ENCODE measurements around the gene B4GALNT1.

The B4GALNT1 gene

DNA sequence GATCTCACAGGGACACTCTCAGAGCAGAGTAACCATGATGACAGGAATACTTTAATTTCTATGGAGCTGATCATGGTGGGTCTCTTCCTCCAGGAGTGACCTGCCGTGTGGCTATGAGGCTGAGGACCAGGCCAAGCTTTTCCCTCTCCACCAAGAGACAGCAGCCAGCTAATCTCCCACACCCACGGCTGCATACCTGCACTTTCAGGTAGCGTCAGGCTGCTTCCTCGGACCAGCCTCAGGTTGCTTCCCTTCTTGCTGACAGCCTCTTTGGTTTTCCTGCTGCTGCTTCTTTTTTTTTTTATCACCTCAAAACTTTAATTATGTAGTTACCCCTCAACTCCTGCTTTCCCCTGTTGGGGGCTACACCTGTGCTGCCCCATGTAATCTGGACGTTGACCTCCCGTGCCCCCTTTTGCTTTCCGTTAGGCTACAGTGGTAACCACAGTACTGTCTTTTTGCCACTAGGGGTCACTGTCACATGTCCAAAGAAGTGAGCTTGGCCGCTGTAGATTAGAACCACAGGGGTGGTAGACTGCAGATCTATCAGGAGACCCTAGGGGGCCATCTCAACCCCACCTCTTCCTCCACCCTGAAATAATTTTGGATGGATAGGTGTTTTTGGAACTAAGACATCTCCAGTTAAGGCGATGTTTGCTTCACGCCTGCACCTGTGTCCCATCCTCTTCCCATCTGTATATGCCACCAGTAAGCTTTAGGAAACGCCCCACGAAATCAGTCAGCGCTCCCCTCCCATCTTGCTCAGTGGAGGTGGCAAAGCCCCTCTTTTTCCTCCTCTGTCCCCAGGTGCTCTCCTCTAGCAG is 49.8 kb downstream of the B4GALNT1 start:
- DNase-seq, result peak; percentile 84

DNA sequence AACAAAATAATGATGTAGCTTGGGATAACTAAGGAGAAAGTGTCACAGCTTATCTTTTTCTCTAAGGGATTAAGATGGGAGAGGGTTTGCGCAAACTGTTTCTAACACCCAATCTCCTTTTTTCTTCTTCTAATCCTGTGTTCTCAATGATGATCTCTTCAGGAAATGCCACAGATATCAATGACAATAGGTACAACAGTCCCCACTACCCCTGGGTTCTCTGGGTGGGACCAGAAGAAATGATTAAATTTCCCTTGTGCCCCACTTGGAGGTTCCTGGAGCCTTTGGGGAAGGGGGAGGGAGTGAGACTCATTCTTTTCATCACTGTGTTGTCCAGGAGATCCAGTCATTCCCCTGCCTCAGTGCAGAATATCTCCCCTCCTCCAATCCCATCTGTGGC is 50.6 kb downstream of the B4GALNT1 start:
- DNase-seq, result no peak

DNA sequence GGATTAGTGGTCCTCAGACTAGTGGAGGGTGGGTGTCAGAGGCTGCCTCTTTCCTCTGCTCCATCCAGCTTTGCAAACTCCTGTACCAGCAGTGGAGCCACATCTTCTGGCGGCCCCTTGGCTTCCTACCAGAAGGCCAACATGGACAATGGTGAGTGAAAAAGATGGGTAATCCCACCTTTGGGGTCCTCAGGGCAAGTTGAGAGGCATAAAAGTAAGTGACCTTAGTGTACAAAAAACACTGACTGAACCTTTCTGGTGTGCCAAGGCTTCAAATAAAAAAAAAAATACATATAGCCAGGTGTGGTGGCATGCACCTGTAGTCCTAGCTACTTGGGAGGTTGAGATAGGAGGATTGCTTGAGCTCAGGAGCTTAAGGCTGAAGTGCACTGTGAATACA is 51.2 kb downstream of the B4GALNT1 start:
- DNase-seq, result no peak

DNA sequence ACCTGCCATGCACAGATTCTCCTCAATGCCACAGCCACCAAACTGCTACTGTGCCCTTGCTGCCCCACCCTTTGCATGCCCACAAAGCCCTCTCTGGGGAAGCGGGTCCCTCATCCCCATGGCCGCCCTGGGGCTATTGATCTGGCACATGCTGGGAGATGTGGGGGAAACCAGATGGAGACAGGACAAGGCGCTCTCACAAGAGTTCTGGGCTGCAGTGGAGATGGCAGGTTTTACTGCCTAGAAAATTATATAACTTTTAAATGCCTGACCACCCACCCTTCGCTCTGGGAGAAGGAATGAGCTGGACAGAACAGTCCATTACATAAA is 52.6 kb downstream of the B4GALNT1 start:
- DNase-seq, result no peak

DNA sequence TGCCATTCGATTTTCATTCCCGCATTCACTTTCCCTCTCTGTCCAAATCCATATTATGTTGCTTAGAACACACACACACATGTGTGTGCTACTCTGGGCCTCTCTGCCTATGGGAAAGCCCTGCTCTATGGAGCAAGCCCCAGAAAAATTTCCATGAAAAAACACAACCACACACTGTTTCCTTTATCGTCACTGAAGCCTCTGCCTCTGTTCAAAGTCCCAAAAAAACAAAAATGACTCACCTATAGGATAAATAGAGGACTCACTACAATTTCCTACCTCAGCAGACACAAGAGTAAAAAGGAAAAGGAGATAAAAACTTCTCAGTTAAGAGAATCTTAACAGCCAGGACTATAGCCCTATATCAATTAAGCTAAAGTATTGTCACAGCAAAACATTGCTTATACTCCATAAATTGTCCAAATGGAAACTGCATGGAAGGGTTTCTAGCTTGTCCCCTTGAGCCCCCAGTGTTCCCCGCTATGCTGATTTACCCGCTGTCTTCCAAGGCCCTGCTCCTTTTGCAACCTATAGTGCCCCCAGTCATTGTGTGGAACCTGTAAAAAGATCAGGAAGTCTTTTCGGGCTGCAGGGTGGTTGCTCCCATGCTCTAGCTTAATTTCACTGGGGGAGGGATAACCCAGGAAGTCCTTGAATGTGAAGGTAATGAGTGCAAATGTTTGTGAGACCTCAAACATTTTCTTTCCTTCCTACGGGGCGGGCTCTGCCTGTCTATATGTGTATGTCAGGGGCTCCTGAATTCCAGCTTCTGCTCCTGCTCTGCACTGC is 53.1 kb downstream of the B4GALNT1 start:
- DNase-seq, result no peak

DNA sequence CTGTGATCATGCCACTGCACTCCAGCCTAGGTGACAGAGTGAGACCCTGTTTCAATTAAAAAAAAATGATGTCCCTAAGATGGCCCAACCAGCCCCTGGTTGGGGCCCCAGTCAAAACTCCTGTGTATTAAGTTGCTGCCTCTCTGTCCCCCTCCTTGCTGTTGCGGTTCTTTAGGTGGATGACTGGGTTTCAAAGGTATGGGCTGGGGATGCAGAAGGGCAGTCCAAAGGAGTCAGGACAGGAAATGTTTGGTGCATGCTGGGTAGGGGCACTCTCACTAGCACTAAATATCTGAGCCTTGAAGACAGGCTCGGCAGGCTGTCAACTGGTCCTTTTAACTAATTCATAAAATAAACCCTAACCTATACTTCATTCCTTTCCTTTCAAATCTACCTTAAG is 54.0 kb downstream of the B4GALNT1 start:
- DNase-seq, result no peak

DNA sequence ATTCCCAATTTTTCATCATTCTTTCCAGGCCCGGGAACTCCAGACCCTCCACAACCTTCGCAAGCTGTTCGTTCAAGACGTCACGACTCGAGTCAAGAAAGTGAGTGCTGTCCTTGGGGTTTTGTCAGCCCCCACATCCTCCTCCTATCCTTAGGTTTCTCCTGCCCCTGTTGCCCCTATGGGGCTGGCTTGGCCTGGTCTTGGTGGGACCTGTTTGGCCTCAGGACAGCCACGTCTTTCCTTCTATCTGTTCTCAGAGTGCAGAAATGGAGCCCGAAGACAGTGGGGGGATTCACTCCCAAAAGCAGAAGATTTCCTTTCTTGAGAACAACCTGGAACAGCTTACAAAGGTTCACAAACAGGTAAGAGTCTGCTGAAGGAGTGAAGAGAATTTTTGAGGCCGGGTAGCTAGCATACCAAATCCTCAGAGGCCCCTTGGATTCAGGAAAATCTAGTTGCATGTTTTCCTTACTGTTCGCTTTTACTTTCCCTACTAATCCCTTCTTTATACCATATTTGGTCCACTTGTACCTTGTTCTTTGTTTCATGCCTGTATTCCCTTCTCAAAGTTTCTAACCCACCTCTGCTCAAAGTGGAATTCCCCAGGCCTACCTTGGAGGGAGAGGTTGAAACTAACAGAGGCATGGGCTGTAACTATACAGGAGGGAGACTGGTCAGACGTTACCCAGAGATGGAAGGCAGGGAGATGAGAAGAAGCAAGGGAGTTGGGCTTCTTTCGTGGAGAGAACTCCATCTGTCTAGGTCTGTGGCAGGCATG is 54.8 kb downstream of the B4GALNT1 start:
- DNase-seq, result no peak

DNA sequence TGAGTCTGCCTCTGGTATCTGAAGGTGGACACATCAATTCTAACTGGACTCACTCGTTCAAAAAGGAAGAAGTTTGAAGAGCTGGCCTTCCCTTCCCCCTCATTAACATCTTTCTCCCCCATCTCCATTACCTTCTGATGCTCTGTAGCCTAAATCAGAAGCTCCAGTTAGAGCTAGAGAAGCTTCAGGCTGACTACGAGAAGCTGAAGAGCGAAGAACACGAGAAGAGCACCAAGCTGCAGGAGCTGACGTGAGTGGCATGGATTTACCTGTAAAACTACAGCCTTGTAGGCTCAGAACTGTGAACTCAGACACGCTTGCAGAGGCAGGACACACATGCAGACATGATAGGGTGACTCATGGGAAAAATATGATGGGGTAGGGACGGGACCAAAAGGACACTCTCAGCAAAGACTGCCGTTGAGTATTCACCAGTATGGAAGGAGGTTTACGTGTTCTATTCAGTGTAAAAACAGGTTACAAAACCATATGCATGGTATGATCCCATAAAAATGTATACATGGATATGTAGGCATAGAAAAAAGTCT is 56.3 kb downstream of the B4GALNT1 start:
- no peak for DNase-seq

Data from CD4-positive, alpha-beta T cell treated with Interleukin-12 subunit alpha and Interleukin-12 subunit beta, for 1 hour (primary cell).